Umbilical cord (tissue), 2 donors: ENCODE measurements around the gene CNIH2. TPM values are rescaled to one million over a fixed set of nuclear protein-coding genes. Genes with fewer than 3 reads are reported as not detected.
"Not testable (repeated sequence)": the region's sequence is repeated elsewhere in the genome, so short reads cannot be mapped to it uniquely, and the experiment has no call there.

ENCODE experiments used
- DNase-seq: peaks from one replicate; pipeline ENCODE4 v3.0.0-alpha.2; 2015; ENCODE audit warnings: low spot score
- total RNA-seq: library from RNA; depleted of rRNA; stranded (reverse); fragments of >200 nt; gene quantifications from one replicate; pipeline ENCODE4 v1.2.3, GENCODE V29; 2014; ENCODE audit warnings: low replicate concordance; ENCODE audit not compliant: insufficient read depth

The CNIH2 gene
- total RNA-seq, 1 donor from 2014 or later: not detected

DNA sequence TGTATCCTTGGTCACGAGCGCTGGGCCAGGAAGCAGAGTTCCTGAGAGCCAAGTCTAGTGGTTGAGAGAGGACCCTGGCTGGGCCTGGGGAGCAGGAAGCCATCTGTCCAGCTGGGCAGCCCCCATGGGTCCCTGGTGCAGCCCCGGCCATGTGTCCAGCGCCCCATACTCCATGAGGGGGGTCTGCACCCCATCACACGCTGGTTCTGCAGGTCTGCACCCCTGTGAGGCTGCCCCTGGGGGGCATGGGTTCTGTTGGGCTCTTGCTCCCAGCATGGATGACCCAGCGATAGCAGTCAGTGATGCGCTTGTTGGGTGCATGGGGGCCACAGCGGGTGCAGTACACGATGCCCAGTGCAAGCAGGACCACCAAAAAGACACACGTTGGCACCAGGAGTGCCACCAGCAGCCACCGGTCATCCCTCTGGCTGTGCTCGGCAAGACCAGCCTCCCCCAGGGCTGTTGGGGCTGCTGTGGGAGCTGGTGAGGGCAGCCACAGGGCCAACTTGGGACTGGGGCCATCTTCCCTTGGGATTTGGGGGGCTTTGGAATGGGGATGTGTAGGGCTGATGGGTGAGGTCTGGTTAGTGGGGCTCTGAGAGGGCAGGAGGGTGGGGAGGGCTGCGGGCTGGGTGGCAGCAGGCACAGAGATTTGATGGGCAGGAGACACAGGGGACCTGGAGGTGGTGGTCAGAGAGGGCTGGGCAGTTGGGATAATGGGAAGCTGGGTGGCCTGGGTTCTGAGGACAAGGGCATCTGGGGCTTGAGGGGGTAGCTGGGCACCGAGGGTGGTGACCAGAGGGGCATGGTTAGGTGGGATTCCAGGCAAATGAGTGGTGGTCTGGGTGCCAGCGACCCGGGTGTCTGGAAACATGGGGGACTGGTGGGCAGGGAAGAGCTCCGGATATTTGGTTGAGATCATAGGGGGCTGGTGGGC lies 36.9 kb downstream of the CNIH2 start:
- DNase-seq: no peak

DNA sequence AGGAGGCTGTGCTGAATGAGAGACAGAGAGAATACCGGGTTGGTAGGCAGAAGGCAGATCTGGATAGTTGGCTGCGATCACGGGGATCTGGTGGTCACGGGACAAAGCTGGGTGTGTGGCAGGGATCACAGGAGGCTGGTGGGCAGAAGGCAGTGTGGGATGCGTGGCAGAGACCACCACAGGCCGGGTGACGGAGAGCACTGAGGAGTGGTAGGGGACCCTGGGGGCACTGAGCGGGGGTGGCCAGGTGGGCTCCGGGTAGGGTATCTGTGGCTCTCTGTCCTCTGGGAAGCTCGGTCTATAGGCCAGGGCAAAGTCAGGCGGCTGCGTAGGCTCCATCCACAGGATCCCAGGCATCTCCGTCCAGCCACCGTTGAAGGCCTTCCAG lies 37.5 kb downstream of the CNIH2 start:
- no peak for DNase-seq

DNA sequence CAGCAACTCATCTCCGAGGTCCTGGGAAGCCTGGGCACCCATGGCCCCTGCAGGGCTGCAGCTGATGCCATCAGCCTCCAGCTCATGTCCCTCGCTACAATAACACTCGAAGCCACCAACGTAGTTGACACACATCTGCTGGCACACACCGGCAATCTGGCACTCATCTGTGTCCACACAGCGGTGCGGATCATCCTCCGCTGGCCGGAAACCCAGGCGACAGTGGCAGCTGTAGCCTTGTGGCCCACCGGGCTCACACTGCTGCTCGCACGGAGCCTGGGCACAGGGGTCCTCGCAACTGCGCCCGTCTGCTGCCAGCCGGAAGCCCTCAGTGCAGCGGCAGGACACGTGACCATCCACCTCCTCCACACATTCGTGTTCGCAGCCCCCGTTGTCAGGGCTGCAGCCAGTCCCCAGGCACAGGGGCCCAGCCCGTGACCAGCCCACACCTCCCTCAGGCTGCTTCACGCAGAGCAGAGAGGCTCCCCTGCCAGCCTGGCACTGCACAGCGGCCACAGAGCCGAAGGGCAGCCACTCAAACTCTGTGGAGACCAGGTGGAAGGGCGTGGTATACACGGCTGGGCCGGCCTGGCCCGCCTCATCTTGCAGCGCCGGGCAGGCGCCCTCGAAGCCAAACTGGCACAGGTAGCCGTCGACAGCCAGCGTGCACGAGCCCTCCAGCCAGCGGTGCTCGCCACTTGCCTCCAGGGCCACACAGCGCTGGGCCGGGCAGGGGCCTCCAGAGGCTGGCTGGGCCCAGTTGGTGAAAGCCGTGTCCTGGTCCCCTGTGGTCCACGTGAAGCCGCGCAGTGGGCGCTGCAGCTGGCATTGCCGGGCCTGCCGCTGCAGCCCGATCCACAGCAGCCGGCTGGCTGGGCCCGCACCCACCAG lies 38.2 kb downstream of the CNIH2 start:
- no peak for DNase-seq

DNA sequence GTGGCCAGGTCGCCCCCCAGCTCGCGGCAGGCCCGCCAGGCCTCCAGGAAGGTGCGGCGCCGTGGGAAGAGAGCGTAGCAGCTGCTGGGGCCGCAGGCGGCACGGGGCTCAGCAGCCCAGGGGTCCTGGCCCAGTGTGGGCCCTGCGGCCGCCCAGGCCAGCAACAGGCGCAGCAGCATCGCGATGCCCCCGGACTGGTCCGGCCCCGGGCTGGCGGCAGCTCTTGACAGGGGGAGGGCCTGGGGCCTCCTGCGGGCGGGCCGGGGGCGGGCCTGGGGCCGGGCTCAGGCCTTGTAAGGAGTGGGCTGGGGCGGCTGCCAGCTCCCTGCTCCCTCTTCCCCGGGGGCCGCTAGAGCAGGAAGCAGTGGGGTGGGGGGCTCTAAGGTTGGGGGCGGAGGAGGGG lies 38.9 kb downstream of the CNIH2 start, which contains the start of gene CD248:
CD248 (minus strand) TSS at position 196 of the 403 bp plus-strand sequence; CDS start at position 179, 17 bp downstream.
- peak; percentile 95 for DNase-seq

DNA sequence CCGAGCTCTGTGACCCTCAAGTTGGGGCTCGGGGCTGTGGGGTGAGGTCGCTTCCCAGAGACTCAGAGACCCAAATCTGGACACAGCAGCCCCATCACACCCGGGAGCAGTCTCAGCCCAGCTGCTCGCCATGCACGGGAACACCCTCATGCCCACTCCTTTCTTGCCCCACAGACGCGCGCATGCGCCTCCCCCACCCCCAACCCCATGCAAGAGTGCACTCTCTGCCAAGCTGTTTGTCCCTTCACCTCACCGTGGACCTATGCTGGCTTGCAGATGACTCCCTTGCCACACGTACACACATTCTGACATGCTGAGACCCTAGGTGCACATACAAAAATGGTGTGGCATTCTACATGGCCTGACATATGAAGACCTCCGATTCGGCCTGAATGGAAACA lies 39.3 kb downstream of the CNIH2 start:
- DNase-seq: peak; percentile 85

DNA sequence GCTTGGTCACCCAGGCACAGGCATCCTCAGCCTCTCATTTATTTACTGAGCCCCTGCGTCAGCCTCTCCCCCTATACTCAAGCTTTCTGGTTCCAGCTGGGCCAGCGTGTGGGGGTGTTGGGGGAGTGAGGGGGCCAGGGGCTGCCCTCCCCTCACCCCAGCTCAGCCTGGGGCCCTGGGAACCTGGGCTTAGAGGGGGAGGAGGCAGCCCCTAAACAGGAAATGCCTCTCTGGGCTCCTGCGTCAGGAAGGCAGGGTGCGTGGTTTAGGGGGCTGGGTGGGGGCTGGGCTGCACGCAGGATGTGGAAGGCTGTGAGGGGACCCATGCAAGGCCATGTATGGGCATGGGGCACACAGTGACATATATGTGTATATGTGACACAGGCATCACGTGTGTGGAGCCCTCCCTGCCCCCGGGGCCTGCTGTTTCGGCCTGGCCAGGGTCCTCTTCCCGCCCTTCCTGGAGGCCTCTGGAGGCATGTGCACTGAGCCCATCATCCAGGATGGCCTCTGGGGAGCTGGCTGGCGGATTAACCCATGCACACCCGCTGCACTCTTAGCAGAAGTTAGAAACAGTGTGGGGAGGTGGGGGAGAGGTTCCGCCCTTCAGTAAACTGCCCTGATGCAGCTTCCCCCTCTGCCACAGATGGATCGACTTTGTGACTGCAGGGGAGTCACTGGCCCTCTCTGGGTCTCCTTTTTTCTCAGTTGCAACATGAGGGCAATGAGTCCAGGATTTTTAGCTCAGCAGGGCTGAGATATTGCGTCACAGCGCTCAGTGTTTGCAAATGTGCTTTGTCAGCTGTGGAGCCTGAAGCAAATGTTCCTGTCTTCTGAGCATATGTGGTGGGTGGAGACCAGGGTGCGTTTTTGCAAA lies 40.0 kb downstream of the CNIH2 start:
- DNase-seq: peak; percentile 92

DNA sequence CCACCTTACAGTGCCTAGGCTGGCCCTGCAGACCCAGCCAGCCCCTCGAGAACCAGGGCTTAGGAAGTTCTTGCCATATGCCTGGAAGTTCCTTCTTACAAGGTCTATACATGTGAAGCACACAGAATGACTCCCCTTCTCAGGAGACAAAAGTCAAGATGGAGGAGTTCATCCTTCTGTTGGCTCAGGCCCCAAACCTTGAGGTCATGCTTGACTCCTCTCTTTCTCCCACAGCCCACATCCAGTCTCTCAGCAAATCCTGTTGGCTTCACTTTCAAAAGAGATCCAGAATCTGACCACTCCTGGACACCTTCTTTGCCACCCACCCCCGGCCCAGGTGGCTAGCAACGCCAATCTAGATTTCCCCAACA lies 40.6 kb downstream of the CNIH2 start:
- DNase-seq: no peak

DNA sequence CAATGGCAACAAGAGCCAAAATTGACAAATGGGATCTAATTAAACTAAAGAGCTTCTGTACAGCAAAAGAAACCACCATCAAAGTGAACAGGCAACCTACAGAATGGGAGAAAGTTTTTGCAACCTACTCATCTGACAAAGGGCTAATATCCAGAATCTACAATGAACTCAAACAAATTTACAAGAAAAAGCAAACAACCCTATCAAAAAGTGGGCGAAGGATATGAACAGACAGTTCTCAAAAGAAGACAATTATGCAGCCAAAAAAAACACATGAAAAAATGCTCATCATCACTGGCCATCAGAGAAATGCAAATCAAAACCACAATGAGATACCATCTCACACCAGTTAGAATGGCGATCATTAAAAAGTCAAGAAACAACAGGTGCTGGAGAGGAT lies 42.3 kb downstream of the CNIH2 start:
- DNase-seq: not testable (repeated sequence)

DNA sequence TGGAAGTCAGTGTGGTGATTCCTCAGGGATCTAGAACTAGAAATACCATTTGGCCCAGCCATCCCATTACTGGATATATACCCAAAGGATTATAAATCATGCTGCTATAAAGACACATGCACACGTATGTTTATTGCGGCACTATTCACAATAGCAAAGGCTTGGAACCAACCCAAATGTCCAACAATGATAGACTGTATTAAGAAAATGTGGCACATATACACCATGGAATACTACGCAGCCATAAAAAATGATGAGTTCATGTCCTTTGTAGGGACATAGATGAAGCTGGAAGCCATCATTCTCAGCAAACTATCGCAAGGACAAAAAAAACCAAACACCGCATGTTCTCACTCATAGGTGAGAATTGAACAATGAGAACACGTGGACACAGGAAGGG lies 42.8 kb downstream of the CNIH2 start:
- not testable (repeated sequence) for DNase-seq

DNA sequence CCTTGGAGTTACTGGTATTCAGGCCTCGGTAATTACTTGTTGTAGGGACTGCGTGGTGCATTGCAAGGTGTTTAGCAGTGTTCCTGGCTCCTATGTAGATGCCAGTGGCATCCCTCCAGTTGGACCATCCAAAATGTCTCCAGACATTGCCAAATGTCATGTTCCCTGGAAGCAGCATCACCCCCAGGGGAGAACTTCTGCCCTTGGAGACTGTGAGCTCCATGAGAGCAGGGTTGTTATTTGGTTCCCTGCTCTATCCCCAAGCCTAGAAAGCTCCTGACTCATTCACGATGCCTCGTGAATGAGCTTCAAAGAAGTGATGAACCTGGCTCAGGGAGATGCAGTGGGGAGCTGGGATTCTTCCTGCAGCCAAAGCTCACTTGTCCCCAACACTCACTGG lies 43.6 kb downstream of the CNIH2 start:
- DNase-seq: no peak

DNA sequence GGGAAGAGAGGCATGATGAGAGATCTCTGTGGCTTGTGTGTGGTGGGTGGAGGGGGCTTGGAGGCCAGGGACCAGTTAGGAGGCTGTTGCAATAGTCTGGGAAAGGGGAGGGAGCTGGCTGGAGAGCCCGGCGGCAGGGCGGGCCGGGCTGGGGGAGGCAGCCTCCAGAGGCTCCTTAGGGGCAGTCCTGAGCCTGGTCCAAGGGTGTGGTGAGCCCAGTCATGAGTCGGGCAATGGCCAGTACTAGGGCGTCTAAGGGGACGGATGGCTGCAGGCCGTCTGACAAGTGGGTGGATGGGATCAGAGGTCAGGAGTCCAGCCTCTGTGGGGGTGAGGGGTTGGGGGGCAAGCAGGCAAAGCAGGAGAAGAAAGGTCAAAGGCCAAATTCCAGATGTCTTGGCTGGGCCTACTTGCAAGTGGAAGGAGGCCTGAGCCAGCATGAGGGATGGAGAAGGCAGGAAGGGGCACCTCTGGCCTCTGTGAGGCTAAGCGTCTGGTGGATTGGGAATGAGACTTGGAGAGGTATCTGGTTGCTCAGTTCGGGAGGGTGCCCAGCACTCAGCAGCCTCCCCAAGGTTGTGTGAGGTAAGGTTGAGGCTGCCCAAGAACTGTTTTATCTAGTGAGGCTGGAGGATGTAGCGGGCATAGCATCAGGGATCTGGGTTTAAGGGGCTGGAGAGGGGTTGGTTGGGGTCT lies 44.9 kb downstream of the CNIH2 start:
- DNase-seq: no peak

DNA sequence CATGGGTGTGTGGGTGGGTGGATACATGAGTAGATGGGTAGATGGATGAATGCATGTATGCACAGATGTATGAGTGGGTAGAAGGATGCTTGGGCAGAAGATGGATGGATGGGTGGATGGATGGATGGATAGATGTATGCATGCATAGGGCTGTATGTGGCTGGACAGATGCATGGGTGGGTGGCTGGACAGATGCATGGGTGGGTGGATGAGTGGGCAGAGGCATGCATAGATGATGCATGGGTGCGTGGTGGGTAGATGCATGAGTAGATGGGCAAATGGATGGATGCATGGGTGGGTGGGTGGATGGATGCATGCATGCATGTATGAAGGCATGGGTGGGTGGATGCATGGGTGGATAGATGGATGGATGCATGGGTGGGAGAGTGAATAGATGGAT lies 45.7 kb downstream of the CNIH2 start:
- DNase-seq: no peak

DNA sequence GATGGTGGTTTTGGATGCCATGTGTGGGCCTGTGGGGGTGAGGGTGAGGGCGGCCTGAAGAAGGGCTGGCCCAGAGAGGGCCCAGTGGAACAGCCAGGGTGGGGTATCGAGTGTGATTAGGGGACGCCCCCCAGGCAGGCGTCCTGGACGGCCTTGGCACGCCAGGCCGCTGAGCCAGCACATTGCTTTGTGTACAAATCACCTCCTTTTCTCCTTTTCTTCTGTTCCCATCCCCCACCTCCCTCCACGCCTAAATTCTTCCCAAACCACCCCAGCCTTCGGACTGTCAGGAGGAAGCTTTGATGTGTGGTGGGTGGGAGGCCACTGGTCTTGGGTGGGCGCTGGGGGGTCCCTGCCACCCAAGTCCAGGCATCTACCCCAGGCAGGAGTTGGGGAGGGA lies 46.7 kb downstream of the CNIH2 start:
- peak; percentile 73 for DNase-seq

DNA sequence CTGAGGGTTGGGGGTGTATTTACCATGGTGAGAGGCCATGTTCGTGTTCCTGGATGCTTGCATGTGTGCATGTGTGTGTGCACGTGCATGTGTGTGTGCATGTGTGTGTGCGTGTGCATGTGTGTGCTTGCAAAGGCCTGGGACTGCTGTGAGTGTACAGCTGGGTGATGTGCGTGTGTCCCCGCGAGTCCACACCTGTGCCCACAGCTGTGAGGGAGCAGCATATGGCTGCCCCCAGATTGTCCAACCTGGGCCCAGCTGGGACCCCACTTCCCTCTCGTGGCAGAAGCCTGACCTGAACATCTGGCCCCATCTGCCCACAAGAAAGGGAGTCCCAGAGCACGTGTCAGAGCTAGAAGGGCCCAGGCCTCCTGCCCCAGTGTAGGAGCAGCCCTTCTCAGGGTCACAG lies 47.3 kb downstream of the CNIH2 start:
- no peak for DNase-seq

DNA sequence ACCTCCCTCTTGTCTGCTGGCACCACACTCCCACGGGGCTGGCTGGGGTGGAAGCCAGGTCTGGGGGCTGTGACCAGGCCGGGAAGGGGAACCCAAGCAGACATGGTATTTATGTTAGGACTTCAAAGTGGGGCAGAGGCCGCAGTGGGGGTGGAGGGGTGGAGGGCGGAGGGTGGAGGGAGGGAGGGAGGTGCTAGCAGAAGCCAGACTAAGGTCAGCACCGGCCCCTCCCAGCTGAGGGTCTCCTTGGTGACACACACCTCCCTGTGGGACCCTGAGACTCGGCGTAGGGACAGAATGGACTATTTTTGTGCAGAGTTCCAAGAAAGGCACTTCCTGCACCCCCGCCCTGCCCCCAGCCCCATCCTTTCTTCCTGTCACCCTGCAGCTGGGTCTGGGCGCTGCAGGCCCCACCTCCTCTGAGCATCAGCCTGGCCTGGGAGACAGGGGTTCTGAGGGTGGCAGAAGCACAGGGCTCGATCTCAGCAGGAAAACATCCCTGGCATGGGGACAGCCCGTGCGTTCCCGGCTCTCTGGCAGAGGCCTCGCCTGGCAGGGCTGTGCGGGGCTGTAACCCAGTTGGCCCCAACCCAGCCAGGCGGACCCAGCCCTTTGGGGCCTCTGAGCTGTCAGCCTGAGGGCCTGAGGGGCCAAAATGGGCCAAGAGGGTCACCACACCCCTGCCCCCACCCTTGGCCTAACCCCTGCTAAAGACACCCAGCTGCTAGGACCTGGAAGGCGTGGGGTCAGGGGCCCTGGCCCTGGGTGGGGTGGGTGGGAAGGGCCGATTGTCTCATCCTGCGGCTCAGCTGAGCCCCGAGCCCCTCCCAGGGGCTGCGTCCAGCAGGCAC lies 48.5 kb downstream of the CNIH2 start:
- DNase-seq: peak; percentile 80

DNA sequence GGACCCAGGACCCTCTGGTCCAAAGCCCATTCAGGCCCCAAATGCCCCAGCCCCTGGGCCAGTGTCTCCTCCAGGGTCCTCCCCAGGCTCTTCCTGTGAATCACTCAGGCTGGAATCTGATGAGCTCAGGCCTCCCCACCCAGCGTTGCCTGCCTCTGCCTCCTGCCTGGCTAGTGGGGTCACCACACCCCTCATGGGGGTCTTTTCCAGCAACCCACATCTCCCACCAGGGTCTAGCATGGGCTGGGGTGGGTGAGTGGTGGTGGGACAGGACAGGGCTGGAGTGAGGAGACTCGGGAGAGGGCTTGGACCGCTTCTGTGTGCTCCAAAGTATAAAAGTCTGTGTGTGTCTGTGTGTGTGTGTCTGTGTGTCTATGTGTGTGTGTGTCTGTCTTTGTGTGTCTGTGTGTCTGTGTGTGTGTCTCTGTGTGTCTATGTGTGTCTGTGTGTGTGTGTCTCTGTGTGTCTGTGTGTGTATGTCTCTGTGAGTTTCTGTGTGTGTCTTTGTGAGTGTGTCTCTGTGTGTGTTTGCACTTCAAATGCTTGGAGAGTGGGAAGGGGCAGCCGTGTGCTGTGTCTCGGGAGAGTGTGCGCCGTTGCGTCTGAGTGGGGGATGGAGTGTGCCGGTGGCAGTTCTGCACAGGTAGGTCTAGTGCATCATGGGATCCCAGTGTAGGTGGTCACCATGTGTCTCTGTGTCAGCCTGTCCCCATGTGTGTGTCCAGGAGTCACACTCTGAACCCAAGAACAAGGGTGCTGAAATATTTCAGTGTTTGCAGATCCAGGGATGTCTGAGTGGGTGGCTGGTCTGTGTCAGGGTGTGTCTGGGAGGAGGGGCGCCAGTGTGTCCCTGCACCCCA lies 49.4 kb downstream of the CNIH2 start:
- peak; percentile 85 for DNase-seq

DNA sequence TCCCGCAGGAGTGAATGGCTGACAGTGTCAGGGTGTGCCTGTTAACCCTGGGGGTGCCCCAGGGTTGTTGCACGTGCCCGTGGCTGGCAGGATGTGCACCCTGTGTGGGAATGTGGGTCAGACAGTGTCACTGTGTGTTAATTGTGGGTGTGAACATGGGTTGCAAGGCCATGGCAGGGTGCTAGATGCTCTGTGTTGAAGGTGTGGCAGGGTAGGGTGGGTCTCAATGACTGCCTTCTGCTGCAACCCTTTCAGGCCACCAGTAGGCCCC lies 50.0 kb downstream of the CNIH2 start:
- DNase-seq: no peak

DNA sequence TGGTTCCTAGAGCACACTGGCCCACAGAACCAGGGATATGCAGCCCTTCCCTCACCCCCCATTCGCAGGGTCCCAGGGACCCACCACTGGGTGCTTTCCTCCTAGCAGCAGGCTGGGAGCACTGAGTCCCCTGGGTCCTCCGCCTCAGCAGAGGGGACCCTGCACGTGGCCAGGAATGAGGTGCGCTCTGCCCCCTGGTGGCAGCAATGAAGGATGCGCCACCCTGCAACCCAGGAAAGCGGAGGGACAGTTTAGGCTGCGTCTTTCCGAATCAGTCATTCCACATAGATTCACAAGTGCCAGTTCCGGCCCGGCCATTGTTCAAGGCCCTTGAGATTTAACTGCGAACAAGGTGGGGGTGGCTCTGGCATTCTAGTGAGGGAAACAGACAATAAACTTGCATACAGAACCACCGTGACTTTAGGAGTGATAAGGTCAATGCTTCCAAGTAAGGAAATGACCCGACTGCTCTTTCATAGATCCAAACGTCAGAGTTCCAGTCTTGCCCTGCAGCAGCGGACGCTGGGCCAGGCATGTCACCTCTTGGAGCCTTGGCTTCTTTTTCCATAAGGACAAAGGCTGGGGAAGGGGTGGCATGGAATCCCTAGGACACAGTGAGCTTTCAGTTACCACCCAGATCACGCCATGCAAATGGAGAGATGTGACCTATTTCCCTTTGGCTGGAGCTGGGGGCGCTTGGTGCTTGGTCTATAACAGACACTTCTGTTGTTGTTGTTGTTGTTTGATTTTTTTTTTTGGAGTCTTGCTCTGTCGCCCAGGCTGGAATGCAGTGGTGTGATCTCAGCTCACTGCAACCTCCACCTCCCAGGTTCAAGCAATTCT lies 50.5 kb downstream of the CNIH2 start:
- peak; percentile 82 for DNase-seq
